WTC11 (cell line): ENCODE data around the gene DOCK8. TPM values are rescaled to one million over a fixed set of nuclear protein-coding genes. Genes with fewer than 3 reads are reported as not detected.
"Not testable (repeated sequence)": the region's sequence is repeated elsewhere in the genome, so short reads cannot be mapped to it uniquely, and the experiment has no call there.

Experiments used
- ATAC-seq: fragments of 200-7000 bp; cut with Tn5 transposase; 2 replicates; pipeline ENCODE4 v1.10.0; 2021; ENCODE audit warnings: mild to moderate bottlenecking, moderate library complexity
- CTCF ChIA-PET: fragments of 300-600 bp; sonication (Branson Sonifier 250); formaldehyde crosslinking; loops from one replicate; lab custom pipeline; 2021; ENCODE audit warnings: antibody characterized with exemption; lab: Charles Lee
- POLR2A ChIA-PET: fragments of 350-600 bp; sonication (Branson Sonifier 250); formaldehyde crosslinking; loops from one replicate; lab custom pipeline; 2021; ENCODE audit warnings: antibody characterized with exemption; lab: Charles Lee
- DNase-seq: peaks from one replicate; pipeline ENCODE4 v3.0.0; 2021; ENCODE audit warnings: low spot score
- H3K27ac Mint-ChIP-seq: 2 replicates; pipeline ENCODE4 v1.8.0; 2021; ENCODE audit warnings: mixed read lengths
- H3K27me3 Mint-ChIP-seq: 2 replicates; pipeline ENCODE4 v1.8.0; 2021; ENCODE audit warnings: low read depth, mild to moderate bottlenecking, moderate library complexity, mixed read lengths
- H3K36me3 Mint-ChIP-seq: 2 replicates; pipeline ENCODE4 v1.8.0; 2021; ENCODE audit warnings: mixed read lengths
- H3K4me1 Mint-ChIP-seq: 2 replicates; pipeline ENCODE4 v1.8.0; 2022; ENCODE audit warnings: mixed read lengths
- H3K4me3 Mint-ChIP-seq: 2 replicates; pipeline ENCODE4 v1.8.0; 2021; ENCODE audit warnings: mild to moderate bottlenecking, moderate library complexity, mixed read lengths
- H3K9me3 Mint-ChIP-seq: 2 replicates; pipeline ENCODE4 v1.8.0; 2021; ENCODE audit warnings: mixed read lengths
- ATF1 ChIP-seq: sonication (generic); formaldehyde crosslinking; IDR thresholded peaks from 2 replicates; pipeline ENCODE4 v1.8.1; 2023; ENCODE audit warnings: mild to moderate bottlenecking, moderate library complexity, missing genetic modification reagents
- ATF3 ChIP-seq: sonication (generic); formaldehyde crosslinking; conservative IDR thresholded peaks from 2 replicates; pipeline ENCODE4 v1.8.1; 2022; ENCODE audit warnings: mild to moderate bottlenecking, missing genetic modification reagents
- CREM ChIP-seq: sonication (generic); formaldehyde crosslinking; IDR thresholded peaks from 2 replicates; pipeline ENCODE4 v1.8.1; 2022; ENCODE audit warnings: mild to moderate bottlenecking, missing genetic modification reagents, moderate library complexity
- FOXP4 ChIP-seq: sonication (generic); formaldehyde crosslinking; IDR thresholded peaks from 2 replicates; pipeline ENCODE4 v1.8.0; 2022; ENCODE audit warnings: mild to moderate bottlenecking, missing genetic modification reagents
- JAZF1 ChIP-seq: fragments of 250-450 bp; sonication (Bioruptor Pico); IDR thresholded peaks from 2 replicates; pipeline ENCODE4 v1.9.0; 2021; ENCODE audit warnings: moderate library complexity, mild to moderate bottlenecking, inconsistent platforms
- NFATC4 ChIP-seq: fragments of 250-450 bp; sonication (Bioruptor Pico); IDR thresholded peaks from 2 replicates; pipeline ENCODE4 v1.9.0; 2021; ENCODE audit warnings: mild to moderate bottlenecking
- PRDM15 ChIP-seq: sonication (generic); formaldehyde crosslinking; IDR thresholded peaks from 2 replicates; pipeline ENCODE4 v1.8.0; 2022; ENCODE audit warnings: missing genetic modification reagents
- SMAD3 ChIP-seq: sonication (generic); formaldehyde crosslinking; IDR thresholded peaks from 2 replicates; pipeline ENCODE4 v1.8.0; 2022; ENCODE audit warnings: missing genetic modification reagents, mild to moderate bottlenecking, borderline replicate concordance
- SOX15 ChIP-seq: fragments of 250-450 bp; sonication (Bioruptor Pico); IDR thresholded peaks from 2 replicates; pipeline ENCODE4 v1.9.0; 2021; ENCODE audit warnings: mild to moderate bottlenecking
- TCF7 ChIP-seq: sonication (generic); formaldehyde crosslinking; IDR thresholded peaks from 2 replicates; pipeline ENCODE4 v1.8.0; 2022; ENCODE audit warnings: mild to moderate bottlenecking, low read depth, missing genetic modification reagents, moderate library complexity
- USF2 ChIP-seq: sonication (generic); formaldehyde crosslinking; IDR thresholded peaks from 2 replicates; pipeline ENCODE4 v1.8.1; 2023; ENCODE audit warnings: mild to moderate bottlenecking, missing genetic modification reagents, moderate library complexity
- ZBTB21 ChIP-seq: sonication (generic); formaldehyde crosslinking; IDR thresholded peaks from 2 replicates; pipeline ENCODE4 v1.8.1; 2023; ENCODE audit warnings: mild to moderate bottlenecking, missing genetic modification reagents, borderline replicate concordance
- ZNF396 ChIP-seq: fragments of 250-450 bp; sonication (Bioruptor Pico); IDR thresholded peaks from 2 replicates; pipeline ENCODE4 v1.8.0; 2021; ENCODE audit warnings: mild to moderate bottlenecking, moderate library complexity, borderline replicate concordance
- ZNF423 ChIP-seq: fragments of 250-450 bp; sonication (Bioruptor Pico); IDR thresholded peaks from 2 replicates; pipeline ENCODE4 v2.1.2; 2022; ENCODE audit warnings: mild to moderate bottlenecking, moderate library complexity
- total RNA-seq: library from RNA; stranded (reverse); gene quantifications from 3 replicates; pipeline ENCODE4 v1.2.3, GENCODE V29; 2021
- TF ChIP-seq, protein P1 (sequence below): sonication (generic); formaldehyde crosslinking; IDR thresholded peaks from 2 replicates; pipeline ENCODE4 v1.8.1; 2023; ENCODE audit warnings: mild to moderate bottlenecking, missing genetic modification reagents
- TF ChIP-seq, protein P2 (sequence below): sonication (generic); formaldehyde crosslinking; IDR thresholded peaks from 2 replicates; pipeline ENCODE4 v1.8.0; 2022; ENCODE audit warnings: mild to moderate bottlenecking, missing genetic modification reagents

DOCK8 gene
- total RNA-seq, 1 experiment from 2014 or later, result 3.2 TPM

- ATAC-seq (no peak), DNase-seq (no peak)
- Mint-ChIP-seq H3K4me3 (no peak overlapping the region), H3K27ac (no peak overlapping the region), H3K9me3 (no peaks in the 10 kb centered on the region), H3K36me3 (no peaks in the 10 kb centered on the region), H3K4me1 (peaks cover 27% of the 10 kb centered on the region), H3K27me3 (peaks cover 31% of the 10 kb centered on the region)
- ChIA-PET CTCF (no interaction called here), POLR2A (no interaction called here)
- TF ChIP-seq ATF1, result no peak
- TF ChIP-seq USF2 (CRISPR knock-in tag), result no peak
- TF ChIP-seq FOXP4 (CRISPR knock-in tag), result no peak
- no peak for TF ChIP-seq ZNF396 (CRISPR knock-in tag)
- no peak for TF ChIP-seq SMAD3
- TF ChIP-seq ATF3 (CRISPR knock-in tag), result no peak
- no peak for TF ChIP-seq NFATC4 (CRISPR knock-in tag)
- TF ChIP-seq ZNF423 (CRISPR knock-in tag), result no peak
- no peak for TF ChIP-seq TCF7 (CRISPR knock-in tag)
- TF ChIP-seq, protein P1, sequence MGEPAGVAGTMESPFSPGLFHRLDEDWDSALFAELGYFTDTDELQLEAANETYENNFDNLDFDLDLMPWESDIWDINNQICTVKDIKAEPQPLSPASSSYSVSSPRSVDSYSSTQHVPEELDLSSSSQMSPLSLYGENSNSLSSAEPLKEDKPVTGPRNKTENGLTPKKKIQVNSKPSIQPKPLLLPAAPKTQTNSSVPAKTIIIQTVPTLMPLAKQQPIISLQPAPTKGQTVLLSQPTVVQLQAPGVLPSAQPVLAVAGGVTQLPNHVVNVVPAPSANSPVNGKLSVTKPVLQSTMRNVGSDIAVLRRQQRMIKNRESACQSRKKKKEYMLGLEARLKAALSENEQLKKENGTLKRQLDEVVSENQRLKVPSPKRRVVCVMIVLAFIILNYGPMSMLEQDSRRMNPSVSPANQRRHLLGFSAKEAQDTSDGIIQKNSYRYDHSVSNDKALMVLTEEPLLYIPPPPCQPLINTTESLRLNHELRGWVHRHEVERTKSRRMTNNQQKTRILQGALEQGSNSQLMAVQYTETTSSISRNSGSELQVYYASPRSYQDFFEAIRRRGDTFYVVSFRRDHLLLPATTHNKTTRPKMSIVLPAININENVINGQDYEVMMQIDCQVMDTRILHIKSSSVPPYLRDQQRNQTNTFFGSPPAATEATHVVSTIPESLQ (CRISPR knock-in tag), result no peak
- TF ChIP-seq, protein P2, sequence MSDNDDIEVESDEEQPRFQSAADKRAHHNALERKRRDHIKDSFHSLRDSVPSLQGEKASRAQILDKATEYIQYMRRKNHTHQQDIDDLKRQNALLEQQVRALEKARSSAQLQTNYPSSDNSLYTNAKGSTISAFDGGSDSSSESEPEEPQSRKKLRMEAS, result no peak
- no peak for TF ChIP-seq CREM
- TF ChIP-seq SOX15, result no peak
- TF ChIP-seq JAZF1, result no peak
- no peak for TF ChIP-seq PRDM15 (CRISPR knock-in tag)
- TF ChIP-seq ZBTB21 (CRISPR knock-in tag), result no peak
These were observed 3.3 kb downstream of the DOCK8 start for GRCh38 chr9:217950-218349.

DNA sequence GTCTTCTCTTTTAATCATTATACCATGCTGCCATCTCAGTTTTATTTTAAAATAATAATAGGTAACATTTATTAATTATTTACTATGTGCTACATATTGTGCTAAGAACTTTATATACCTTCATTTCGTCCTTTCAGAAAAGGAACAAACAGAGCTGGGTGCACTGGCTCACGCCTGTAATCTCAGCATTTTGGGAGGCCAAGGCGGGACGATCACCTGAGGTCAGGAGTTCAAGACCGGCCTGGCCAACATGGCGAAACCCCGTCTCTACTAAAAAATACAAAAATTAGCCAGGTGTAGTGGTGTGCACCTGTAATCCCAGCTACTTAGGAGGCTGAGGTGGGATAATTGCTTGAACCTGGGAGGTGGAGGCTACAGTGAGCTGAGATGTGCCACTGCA is 4.4 kb downstream of the DOCK8 start:
- DNase-seq, H3K36me3 Mint-ChIP-seq, H3K9me3 Mint-ChIP-seq, ATAC-seq, POLR2A ChIA-PET, H3K4me3 Mint-ChIP-seq, H3K27ac Mint-ChIP-seq, CTCF ChIA-PET: not testable (repeated sequence)
- Mint-ChIP-seq H3K27me3 (peaks cover 24% of the 10 kb centered on the region), H3K4me1 (peaks cover 30% of the 10 kb centered on the region)
